ENCODE data around the gene ADGRA1. TPM values are rescaled to one million over a fixed set of nuclear protein-coding genes. Genes with fewer than 3 reads are reported as not detected.

The ADGRA1 gene
- total and polyA plus RNA-seq, 2 of the 13 experiments (the other 11 are each of a cell fraction or from before 2014, with no cell fraction given) = not detected

DNA sequence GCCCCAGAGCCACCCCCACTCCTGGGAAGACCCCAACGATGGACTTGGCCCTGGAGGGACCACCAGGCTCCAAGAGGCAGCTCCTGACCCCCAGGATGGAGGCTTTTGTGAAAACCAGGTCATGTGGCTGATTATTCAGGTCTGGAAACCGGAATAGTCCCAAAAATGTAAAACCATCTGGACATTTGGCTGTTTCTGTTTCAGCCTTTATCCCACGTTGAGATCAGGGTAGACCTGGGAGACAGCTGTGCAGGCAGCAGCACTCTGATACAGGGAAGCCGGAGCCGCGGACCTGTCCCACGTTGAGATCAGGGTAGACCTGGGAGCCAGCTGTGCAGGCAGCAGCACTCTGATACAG is 7.1 kb upstream of the ADGRA1 start:
- DNase-seq (ENCODE audit: low spot score) (no peak), FAIRE-seq (no peak), ATAC-seq (no peak)
- POLR2A ChIA-PET = no interaction called here
- H2AFZ ChIP-seq (ENCODE audit: low read length) = no peak overlapping the region
- H3K9me3 ChIP-seq (ENCODE audit: low read length) = no peaks in the 10 kb centered on the region
- no peak overlapping the region for H3K27ac ChIP-seq (ENCODE audit: extremely low read length, insufficient read depth, low read length)
- H3K4me1 ChIP-seq (ENCODE audit: insufficient read depth, low read length) = no peaks in the 10 kb centered on the region
- H3K79me2 ChIP-seq (ENCODE audit: insufficient read depth, low read length) = no peaks in the 10 kb centered on the region
- H4K20me1 ChIP-seq (ENCODE audit: insufficient read depth, low read length) = peaks cover 6% of the 10 kb centered on the region; the same call in 1 of the 2 replicates
- H3K4me2 ChIP-seq (ENCODE audit: low read depth, low read length) = no peak overlapping the region
- CTCF ChIA-PET (ENCODE audit: low intra/inter-chr PET ratio, low total read pairs) = no interaction called here
- no peak overlapping the region for H3K4me3 ChIP-seq (replicated peaks in 1 of 3; ENCODE audit: insufficient read depth in 1 of 3, low read depth in 2 of 3, low read length in 3 of 3)
- intact Hi-C loops (cut with micrococcal nuclease; ENCODE audit: unreplicated experiment) = no loop called here
- no TSS peak for BruUV-seq (replicated peaks)
- H3K27me3 ChIP-seq (ENCODE audit: control insufficient read depth in 1 of 2, insufficient read depth in 2 of 2, low read length in 2 of 2) = peaks cover 15 to 52% of the 10 kb centered on the region in 2 experiments
- 0% methylated on average over 1 of the region's 7 CpGs for WGBS (ENCODE audit: low lambda C conversion rate)
- H3K36me3 ChIP-seq (replicated peaks in 1 of 2; ENCODE audit: control insufficient read depth in 1 of 2, insufficient read depth in 2 of 2, low read length in 2 of 2) = no peaks in the 10 kb centered on the region
- in situ Hi-C loops (cut with HindIII; ENCODE audit: extremely low pct_ligation_motif_present, low pct_unique_long_range_greater_than_20kb) = no loop called here
- H3K9ac ChIP-seq (ENCODE audit: insufficient read depth, low read depth, low read length) = no peak overlapping the region
- TF ChIP-seq POLR2AphosphoS5 (IDR thresholded peaks at IDR 0.05; ENCODE audit: low read depth, low read length) = no peak
- TF ChIP-seq, protein P1, sequence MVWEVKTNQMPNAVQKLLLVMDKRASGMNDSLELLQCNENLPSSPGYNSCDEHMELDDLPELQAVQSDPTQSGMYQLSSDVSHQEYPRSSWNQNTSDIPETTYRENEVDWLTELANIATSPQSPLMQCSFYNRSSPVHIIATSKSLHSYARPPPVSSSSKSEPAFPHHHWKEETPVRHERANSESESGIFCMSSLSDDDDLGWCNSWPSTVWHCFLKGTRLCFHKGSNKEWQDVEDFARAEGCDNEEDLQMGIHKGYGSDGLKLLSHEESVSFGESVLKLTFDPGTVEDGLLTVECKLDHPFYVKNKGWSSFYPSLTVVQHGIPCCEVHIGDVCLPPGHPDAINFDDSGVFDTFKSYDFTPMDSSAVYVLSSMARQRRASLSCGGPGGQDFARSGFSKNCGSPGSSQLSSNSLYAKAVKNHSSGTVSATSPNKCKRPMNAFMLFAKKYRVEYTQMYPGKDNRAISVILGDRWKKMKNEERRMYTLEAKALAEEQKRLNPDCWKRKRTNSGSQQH (CRISPR knock-in tag; IDR thresholded peaks at IDR 0.05; ENCODE audit: low read depth) = no peak
- TF ChIP-seq, protein P2, sequence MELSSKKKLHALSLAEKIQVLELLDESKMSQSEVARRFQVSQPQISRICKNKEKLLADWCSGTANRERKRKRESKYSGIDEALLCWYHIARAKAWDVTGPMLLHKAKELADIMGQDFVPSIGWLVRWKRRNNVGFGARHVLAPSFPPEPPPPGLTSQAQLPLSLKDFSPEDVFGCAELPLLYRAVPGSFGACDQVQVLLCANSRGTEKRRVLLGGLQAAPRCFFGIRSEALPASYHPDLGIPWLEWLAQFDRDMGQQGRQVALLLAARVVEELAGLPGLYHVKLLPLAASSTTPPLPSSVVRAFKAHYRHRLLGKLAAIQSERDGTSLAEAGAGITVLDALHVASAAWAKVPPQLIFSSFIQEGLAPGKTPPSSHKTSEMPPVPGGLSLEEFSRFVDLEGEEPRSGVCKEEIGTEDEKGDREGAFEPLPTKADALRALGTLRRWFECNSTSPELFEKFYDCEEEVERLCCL (CRISPR knock-in tag; IDR thresholded peaks at IDR 0.05; ENCODE audit: borderline replicate concordance) = no peak
- no peak for TF ChIP-seq HNRNPUL1 (IDR thresholded peaks at IDR 0.05; ENCODE audit: low read depth, low read length)
- TF ChIP-seq, protein P3, sequence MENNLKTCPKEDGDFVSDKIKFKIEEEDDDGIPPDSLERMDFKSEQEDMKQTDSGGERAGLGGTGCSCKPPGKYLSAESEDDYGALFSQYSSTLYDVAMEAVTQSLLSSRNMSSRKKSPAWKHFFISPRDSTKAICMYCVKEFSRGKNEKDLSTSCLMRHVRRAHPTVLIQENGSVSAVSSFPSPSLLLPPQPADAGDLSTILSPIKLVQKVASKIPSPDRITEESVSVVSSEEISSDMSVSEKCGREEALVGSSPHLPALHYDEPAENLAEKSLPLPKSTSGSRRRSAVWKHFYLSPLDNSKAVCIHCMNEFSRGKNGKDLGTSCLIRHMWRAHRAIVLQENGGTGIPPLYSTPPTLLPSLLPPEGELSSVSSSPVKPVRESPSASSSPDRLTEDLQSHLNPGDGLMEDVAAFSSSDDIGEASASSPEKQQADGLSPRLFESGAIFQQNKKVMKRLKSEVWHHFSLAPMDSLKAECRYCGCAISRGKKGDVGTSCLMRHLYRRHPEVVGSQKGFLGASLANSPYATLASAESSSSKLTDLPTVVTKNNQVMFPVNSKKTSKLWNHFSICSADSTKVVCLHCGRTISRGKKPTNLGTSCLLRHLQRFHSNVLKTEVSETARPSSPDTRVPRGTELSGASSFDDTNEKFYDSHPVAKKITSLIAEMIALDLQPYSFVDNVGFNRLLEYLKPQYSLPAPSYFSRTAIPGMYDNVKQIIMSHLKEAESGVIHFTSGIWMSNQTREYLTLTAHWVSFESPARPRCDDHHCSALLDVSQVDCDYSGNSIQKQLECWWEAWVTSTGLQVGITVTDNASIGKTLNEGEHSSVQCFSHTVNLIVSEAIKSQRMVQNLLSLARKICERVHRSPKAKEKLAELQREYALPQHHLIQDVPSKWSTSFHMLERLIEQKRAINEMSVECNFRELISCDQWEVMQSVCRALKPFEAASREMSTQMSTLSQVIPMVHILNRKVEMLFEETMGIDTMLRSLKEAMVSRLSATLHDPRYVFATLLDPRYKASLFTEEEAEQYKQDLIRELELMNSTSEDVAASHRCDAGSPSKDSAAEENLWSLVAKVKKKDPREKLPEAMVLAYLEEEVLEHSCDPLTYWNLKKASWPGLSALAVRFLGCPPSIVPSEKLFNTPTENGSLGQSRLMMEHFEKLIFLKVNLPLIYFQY (CRISPR knock-in tag; IDR thresholded peaks at IDR 0.05; ENCODE audit: borderline replicate concordance) = no peak
- no peak for TF ChIP-seq NFYC (CRISPR knock-in tag; IDR thresholded peaks at IDR 0.05)
- no peak for TF ChIP-seq ZNF619 (CRISPR knock-in tag; IDR thresholded peaks at IDR 0.05)
- TF ChIP-seq RBM22 (optimal IDR thresholded peaks at IDR 0.05; ENCODE audit: low read length) = no peak
- no peak for TF ChIP-seq ZC3H4 (CRISPR knock-in tag; IDR thresholded peaks at IDR 0.05; ENCODE audit: borderline replicate concordance)
- no peak for TF ChIP-seq ZNF816 (CRISPR knock-in tag; IDR thresholded peaks at IDR 0.05; ENCODE audit: borderline replicate concordance)
- no peak for TF ChIP-seq SAFB2 (CRISPR knock-in tag; IDR thresholded peaks at IDR 0.05; ENCODE audit: borderline replicate concordance, low read depth)
- no peak for TF ChIP-seq ZNF678 (CRISPR knock-in tag; IDR thresholded peaks at IDR 0.05)
- TF ChIP-seq SIX4 (CRISPR knock-in tag; IDR thresholded peaks at IDR 0.05) = no peak

Measured in HepG2 (cell line).